ENCODE results near the gene MYO1D.
"Not testable (repeated sequence)": the region's sequence is repeated elsewhere in the genome, so short reads cannot be mapped to it uniquely, and the experiment has no call there.

Gene MYO1D

DNA sequence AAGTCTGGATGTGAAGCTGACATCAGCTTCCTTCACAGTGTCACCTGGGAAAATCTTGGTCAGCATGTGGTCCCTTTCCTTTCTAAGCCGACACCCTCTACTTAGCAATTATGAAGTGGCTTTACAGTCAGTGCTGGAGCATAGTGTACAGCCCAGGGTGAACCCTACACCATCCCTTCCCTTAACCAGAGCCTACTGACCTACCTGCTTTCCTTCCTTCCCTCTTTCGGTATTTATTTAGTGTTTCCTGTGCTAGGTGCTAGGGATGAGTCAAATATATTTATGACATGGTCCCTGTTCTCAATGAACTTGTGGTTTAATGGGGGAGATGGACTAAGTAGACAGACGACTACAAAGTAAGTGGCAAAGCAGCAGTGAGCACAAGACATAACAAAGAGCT, 312.6 kb downstream of the MYO1D start:
- DNase-seq, result no peak

DNA sequence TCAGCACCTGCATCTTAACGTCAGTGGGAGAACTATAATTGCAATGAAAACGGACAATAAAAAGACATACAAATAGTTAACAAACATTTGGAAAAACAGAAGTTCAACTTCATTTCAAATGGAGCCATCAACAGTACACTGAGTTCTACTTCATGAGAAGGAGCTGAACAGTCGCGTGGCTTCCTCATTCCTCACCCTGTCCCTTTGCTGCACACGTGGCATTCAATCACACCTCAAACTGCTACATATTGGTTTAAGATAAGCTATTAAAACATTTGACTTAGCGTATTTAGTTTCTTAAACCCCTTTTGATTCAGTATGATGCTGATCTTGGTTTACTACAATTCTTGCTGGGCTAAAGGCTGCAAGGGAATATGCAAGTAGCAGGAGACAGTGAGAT, 313.3 kb downstream of the MYO1D start:
- DNase-seq, result no peak

DNA sequence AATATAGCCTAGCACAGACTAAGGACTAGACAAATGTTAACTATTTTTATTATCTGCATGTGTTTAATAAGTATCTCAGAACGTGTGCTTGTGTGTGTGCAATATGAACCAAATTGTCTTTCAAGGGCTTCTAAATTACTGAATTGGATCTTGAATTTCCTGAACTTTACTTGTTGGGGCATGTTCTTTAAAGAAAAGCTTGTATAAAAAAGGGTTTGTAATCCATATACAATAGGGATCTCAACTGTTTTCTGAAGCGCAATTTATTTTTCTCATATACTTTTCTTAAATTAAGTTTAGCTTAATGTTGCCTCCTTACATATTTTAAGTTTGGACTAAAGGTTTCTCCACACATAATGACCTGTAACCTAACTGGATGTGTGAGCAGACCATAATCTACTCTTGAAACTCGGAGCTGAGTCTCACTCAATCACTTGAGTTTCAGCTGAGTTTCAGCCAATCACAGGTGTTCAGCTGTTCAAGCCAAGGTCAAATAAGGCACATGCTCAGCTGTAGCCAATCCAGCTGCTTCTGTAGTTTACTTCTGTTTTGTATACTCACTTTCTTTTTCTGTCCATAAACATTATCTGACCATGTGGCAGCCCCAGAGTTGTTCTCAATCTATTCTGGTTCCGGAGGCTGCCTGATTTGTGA, 317.8 kb downstream of the MYO1D start:
- DNase-seq, result peak; percentile 45

DNA sequence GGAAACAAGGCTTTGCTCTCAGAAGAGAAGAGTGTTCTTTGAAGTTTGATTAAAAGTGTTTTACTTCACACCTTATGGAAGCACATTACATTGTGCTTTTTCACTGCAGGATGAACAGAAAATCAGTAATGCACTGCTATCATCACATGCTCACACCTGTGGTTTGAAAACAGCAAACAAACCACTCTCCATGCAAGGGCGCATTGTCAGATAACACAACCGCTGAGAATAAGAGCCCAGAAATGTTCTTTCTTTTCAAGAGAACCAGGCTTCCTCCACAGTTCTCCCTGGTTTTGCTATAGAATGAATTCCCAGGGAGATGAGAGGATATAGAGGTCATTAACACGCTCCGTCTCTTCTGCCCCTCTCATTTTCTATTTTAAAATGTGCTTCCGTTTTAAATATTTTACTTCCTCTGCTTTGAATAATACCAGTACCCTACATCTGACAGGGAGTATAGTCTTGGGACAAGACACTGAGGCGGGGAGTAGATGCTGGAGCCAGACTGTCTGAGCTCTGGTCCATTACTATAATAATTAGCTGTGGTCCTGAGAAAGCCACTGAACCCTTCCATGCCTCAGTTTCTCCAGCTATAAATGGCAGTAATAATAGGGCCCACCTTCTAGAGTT, 318.5 kb downstream of the MYO1D start:
- no peak for DNase-seq

DNA sequence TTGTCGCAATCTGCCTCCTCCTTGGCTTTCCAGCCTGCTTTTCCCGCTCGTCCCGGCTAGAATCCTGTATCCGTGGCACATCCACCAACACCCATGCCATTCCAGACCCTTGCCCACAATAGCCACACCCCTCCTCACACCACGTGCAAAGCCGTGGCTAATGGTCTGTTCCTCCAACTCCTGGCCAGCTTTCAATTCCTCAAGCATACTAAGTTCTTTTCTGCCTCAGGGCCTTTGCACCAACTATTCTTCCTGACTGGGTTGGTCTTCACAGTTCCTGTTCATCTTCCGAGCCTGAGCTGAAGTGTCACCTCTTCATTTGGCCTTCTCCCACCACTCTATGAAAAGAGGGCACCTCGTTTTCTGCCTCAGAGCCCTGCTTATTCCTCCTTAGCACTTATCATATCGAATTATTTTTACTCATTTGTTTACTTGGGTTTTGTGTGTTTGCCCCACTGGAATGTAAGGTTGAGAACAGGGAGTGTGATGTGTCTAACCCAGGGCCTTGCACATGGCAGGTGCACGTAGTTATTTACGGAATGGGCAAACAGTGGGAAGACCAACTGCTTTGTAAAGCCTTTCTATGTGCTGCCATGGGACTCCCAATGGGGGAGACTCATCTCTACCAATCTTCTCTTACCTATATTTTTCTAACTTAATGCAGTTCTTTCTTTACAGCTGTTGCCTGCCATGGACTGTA, 321.2 kb downstream of the MYO1D start:
- no peak for DNase-seq

DNA sequence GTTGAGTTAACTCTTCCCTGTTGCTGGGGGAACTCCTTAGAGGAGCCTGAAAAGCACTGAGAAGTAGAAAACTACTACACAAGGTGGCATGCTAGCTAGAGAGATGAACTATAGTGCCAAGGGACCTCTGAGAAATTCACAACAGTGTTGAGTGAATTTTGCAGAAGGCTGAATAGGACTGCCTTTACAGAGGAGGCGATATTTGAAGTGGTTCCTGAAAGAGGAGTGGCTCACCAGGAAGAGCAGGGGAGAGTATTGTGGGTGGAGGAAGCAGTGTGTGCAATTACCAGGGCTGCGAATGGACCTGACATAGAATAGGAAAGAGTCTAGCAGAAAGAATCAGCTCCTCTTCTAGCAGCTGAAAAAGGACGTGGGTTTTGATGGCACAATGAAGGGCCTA, 323.8 kb downstream of the MYO1D start:
- DNase-seq, result no peak

DNA sequence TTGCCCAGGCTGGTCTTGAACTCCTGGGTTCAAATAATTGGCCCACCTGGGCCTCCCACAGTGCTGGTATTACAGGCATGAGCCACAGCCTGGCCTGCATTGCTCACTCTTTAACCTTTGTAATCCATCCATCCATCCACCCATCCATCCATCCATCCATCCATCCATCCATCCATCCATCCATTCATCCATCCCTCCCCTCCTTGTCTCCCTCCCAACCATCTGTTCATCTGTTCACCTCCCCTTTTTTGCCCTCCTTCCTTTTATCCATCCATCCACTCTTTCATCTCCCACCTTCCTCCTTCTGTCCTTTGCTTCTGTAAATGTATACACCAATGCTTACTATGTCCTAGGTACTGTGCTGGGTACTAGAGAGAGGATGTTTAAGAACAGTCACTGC, 324.6 kb downstream of the MYO1D start:
- DNase-seq, result no peak

DNA sequence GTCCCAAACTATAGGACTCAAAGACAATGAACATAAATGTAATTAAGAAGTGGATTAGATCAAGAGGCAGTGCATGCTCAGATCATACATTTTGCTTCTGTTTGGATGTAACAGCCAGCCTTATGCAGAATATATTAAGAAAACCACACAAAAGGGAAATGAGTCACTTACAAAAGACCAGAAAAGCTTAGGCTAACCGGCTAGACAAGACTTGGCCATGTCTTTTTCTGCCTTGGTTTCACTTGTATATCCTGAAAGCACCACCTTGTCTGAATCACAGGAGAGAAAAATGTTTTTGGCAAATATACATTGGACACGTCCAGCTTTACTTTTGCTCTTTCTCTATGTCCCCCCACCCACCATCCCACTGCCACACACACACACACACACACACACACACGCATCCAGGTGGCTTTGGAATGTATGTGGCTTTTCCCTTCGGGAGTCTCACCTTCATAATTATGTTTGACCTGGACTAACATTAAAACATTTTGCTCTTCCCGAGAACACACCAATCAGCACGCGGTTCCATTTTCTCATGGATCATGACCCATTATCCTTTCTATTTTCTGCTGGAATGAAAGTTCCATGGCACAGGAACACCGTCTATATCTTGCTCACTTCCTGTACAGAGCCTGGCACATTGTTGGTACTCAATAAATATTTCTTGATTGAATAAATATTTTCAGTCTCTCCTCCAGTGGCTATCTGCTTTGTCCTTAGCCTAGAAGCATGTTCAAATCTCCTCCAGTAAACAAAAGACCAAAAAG, 325.6 kb downstream of the MYO1D start:
- no peak for DNase-seq

DNA sequence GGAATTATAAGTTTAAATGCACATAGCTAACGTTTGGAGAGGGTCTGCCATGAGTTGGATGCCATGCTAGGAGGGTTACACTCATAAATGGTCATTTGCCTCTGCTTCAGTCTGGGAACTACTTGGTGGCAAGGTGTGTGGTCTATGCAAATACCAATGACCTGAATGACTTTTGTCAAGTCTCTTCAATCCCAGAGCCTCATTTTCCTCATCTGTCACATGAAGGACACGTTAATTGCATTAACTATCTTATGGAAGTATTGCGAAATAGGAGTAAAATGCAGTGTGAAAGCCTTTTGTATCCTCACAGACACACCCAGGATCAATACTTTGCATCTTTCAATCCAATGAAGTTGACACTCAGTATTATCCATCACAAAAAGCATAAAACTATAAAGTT, 327.4 kb downstream of the MYO1D start:
- DNase-seq, result no peak

DNA sequence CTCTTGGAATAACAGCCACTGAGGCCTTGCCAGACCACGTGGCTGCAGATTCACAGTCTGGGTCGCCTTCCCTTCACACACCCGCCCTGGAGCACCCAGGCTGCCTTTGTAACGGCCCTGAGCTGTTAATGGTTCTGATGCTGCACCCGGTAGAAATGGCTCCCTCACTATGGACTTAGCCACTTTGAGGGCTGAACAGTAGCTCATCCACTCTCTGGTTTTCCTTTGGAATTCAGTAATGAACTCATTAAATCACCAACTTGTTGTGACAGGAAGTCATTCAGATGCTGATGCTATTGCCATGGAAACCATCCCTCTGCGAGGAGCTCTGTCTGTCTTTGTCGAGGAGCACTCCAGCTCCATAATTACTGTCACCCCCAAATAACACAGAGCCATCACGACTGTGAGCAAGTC, 330.9 kb downstream of the MYO1D start:
- DNase-seq, result no peak

DNA sequence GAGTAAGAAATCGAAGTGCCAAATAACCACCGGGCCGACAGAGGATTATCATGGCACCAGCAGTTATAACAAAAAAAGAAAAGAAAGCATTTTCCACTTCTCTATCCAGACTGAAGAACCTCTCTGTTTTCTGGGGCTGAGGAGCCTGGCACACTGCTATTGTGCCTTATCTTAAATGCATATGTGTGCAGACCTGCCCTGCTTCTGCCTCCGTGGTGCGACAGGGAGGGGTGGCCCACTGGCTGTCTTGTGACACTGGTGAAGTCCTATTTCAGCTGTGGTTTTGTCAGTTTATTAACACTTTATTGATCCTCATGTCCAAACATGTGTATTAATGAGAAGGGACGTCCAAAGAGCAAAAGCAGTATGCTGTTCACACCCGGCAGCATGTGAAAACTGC, 334.7 kb downstream of the MYO1D start:
- no peak for DNase-seq

DNA sequence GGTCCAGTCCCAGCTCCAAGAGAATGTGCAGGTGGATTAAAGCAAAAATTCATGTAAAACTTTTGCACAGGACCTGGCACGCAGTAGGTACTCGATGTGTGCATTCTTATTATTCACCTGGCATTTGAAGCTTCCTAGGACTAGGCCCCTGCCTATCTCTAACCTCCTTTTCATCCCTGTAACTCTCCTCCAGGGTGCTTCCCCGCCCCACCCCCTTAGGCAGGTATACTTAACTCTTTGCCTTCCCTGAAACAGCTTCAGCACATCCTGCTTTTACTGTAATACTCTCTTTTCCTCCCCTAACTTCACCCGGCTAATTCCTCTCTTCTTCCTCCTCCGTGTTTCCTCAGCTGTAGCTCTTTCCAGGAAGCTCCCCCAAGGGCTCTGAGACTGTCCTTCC, 335.3 kb downstream of the MYO1D start:
- DNase-seq, result no peak

DNA sequence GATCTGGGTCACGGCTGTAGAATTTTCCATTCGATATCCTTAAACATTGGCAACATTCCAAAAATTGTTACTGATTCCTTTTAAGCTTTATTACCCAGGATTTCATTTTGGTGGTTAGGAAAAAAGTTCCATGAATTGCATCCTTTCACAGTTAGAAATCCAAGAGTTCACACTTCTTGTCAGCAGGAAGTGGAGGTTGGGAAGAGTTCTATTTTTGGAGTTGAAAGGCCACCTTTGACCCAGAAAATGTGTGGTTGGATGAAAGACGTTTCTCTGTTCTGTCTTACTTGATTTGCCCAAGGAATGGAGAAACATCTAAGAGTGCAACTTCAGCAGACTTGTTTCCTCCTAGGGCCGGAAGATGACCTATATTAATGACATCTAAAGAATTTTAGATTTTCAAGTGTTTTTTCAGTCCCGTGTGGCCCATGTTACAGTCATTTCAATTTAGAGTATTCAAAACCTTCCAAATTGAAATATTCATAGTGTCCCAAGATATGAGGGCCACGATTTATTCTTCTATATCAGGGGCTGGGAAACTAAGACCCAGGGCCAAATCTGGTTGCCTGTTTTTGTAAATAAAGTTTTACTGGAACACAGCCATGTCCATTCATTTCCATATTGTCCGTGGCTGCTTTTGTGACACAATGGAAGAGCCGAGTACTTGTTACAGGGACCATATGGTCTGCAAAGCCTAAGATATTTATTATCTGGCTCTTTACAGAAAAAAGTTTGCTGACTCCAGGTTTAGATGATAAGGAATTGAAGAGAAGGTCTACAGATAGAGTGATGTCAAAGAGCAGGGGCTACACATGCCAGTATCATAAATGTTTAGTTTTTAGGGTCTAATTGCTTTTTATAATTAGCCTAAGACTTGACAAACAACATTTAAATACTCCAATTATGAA, 339.9 kb downstream of the MYO1D start:
- peak; percentile 30 for DNase-seq

DNA sequence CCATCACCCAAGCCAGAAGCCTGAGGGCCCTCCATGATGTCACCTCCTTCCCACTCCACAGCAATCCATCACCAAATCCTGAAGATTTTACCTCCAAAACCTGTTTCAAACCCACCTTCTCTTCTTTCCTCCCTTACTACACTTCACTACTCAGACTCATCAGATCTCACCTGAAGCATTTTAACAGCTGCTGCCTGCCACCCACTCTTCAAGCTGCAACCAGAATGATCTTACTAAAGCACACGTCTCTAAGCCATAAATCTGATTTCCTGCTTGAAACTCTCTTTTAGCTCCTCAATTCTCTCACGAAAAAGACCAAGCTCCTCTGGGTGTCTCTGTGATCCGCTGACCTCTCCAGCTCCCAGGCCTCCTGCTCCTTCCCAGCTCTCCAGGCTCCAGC, 343.6 kb downstream of the MYO1D start:
- DNase-seq, result no peak

DNA sequence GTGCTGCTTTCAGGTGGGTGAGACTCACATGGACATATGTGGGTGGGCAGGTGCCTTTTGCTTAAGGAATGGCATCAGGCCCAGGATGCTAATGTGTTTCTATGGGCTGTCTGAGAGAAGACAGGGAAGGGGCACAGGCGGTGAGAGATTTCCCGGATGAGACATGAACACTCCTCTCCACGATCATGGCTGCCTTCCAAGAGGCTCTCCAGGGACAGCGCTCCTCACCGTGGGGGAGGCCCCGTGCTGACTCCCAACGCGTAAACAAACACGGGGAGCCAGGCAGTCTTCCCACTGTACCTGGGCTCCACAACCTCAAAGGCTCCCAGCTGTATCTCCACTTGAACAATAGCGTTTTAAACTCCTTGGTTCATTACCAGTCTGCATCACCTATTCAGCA, 347.3 kb downstream of the MYO1D start:
- no peak for DNase-seq

DNA sequence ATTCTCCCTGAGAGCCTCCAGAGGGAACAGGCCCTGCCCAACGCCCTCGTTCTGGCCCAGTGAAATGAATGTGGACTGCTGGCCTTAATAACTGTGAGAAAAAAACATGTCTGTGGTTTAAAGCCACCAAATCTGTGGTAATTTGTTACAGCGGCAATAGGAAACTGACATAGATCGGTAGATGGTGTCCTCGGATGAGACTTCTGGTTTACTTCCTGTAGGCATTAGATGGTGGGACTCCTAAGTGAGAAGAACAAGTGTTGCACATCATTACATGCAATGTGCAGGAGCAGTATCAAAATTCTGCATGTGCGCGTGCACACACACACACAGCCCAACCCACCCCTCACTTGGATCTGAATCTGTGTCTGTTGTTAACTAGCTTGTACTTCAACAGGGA, 348.1 kb downstream of the MYO1D start:
- DNase-seq, result no peak

DNA sequence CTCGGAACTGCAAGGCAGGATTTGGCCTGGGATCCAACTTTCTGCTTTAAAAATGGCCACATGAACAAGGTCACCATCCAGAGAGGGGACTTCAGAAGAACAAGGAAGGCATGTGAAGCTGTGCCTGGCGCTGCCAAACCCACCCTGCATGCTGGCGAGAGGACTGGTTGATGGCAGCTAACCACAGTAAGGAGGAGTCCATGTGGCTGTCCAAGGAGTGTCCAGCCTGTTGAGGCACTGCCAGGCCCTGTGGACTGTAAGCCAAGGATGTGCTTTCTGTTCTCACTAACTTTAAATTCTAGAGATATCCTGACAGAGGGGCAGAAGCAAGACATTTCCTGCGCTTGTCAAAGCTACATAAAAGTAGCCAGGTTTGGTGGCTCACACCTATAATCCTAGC, 349.8 kb downstream of the MYO1D start:
- no peak for DNase-seq

DNA sequence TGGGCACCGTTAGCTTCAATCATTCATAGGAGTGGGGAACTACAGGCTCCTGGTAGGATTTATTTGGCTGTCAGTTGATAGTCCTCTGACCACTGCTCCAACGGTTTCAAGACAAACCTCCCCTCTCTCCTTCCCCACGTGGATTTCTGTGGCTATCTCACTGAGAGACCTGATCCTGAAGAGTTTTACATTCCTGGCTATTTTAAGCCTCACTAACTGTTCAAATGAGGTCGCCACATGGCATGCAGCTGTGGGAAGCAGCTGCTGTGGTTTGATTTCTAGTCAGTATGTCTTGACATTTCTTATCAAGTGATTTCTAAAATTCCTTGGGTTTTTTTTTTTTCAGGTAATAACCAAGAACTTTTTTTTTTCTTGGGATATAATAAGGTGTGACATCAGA, 351.8 kb downstream of the MYO1D start:
- DNase-seq, result no peak

DNA sequence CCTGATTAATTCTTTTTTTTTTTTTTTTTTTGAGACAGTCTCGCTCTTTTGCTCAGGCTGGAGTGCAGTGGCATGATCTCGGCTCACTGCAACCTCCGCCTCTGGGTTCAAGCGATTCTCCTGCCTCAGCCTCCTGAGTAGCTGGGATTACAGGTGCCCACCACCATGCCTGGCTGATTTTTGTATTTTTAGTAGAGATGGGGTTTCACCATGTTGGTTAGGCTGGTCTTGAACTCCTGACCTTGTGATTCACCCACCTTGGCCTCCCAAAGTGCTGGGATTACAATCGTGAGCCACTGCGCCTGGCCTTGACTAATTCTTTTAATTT, 352.4 kb downstream of the MYO1D start:
- not testable (repeated sequence) for DNase-seq

DNA sequence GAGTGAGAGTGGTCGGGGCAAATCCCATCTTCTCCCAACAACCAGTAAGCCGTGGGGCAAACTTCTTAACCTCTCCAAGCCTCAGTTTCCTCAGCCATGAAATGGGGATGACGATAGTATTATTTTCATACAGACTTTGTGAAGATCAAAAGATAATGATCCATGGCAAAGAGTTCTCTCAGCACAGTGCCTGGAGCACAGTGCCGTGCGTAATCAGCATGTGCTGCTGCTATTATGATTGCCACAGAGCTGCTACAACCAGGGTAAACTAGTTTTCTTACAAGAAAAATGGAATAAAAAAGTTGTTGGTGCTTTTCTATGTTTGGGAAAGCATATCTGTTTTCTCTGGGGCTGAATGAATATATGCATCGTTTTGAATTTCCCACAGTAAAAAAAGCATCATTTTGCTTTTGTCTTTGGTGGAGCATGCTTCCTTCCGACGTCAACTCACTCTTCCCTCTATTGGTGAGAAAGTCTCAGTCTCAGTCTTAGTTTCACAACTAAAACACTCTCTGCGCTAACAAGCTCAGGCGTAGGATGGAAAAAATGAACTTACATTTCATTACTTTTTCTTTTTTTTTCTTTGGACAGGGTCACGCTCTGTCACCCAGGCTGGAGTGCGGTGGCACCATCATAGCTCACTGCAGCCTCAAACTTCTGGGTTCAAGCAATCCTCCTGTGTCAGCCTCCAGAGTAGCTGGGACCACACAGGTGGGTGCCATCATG, 352.9 kb downstream of the MYO1D start:
- DNase-seq, result no peak

DNA sequence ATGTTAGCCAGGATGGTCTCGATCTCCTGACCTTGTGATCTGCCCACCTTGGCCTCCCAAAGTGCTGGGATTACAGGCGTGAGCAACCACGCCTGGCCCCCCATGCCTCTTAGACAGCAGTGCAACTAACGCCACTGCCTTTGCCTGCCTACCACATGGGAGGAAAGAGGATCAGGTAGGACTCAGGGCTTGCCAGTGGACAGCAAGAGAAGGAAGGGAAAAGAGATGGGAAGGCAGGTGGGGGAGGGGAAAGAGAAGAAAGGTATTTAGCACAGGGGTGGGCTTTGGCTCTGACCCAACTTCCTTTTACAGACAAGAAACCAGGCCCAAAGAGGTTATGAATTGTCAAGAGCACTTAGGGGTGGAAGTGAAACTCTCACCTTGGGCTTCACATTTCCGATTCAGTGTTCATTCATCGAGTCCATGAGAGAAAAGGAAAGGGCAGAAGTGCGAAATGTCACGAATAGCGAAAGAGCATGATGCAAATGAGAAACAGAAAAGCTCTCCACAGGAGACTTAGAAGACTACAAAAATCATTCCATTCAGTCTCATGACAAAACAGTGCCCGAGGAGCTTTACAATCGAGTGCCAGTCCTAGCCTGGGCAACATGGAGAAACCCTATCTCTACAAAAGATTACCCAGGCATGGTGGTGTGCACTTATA, 353.8 kb downstream of the MYO1D start:
- DNase-seq, result peak; percentile 82
